Tongue (tissue), 2 donors: ENCODE results near the gene ADGRF3. TPM values are rescaled to one million over a fixed set of nuclear protein-coding genes. Genes with fewer than 3 reads are reported as not detected.
"Not testable (repeated sequence)": the region's sequence is repeated elsewhere in the genome, so short reads cannot be mapped to it uniquely, and the experiment has no call there.

Source experiments
- DNase-seq: peaks from one replicate; pipeline ENCODE4 v3.0.0-alpha.2; 2015
- total RNA-seq: library from RNA; depleted of rRNA; stranded (reverse); fragments of >200 nt; gene quantifications from one replicate; pipeline ENCODE4 v1.2.3, GENCODE V29; 2014

ADGRF3 gene
- total RNA-seq, 1 donor from 2014 or later: not detected

DNA sequence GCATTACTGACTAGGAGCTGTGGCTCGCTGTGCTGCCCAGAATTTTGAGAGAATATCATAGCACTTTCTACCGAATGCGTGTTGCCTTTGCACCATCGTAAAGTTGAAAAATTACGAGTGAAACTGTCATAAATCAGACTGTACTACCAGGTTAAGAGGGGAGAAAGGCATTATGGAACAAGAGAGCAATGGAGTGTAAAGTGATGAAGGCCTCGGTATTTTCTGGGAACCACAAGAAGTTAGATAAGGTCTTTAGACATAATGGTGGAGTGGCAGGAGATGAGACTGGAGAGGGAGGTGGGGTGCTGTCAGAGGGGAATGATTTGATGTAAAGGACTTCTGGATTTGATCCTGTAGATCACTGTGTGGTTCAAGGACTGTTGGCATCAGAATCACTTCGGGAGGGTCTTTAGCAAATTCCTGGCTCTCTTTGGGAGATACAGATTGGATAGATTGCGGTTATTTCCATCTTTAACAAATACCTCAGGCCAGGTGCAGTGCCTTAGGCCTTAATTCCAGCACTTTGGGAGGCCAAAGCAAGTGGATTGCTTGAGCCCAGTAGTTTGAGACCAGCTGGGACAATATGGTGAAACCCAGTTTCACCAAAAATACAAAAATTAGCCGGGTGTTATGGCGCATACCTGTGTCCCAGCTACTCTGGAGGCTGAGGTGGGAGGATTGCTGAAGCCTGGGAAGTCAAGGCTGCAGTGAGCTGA is 4.9 kb upstream of the ADGRF3 start:
- DNase-seq: no peak

DNA sequence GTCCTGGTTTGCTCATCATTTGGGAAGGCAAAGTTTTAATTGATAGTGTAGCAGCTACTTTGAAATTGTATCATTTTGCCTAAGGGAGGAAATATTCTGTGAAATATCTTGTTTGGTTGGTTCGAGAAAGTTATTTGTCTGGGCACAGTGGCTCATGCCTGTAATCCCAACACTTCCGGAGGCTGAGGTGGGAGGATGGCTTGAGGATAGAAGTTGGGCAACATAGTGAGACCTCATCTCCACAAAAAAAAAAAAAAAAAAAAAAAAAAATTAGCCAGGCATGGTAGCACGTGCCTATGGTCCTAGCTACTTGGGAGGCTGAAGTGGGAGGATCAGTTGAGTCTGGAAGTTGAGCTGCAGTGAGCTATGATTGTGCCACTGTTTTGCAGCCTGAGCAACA is 3.1 kb upstream of the ADGRF3 start:
- no peak for DNase-seq

DNA sequence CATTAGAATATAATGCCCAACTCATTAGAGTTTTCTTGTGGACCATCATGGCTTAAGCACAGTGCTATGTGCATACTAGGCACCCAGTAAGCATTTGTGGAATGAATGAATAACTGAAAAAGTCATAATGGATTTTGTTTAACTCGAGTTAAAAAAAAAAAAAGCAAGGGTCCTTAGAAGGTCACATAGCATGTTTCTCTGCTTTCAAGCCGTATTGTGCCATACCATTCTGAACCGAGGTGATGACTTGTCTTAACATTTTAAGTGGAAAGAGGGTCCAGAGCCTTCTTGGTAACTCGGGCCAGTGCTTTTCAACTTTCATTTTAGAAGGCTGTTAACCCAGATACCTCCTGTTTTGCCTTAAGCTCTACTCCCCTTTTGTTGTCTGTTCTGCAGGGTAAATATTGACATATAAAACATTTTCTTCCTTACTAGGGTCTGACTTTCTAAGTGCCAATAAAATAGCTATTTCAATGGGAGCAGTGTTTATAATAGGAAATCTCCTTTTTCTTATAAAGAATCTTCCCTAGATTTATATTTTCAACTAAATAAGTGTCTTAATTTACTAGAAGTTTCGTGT is 787 bp upstream of the ADGRF3 start:
- peak; percentile 15 for DNase-seq

DNA sequence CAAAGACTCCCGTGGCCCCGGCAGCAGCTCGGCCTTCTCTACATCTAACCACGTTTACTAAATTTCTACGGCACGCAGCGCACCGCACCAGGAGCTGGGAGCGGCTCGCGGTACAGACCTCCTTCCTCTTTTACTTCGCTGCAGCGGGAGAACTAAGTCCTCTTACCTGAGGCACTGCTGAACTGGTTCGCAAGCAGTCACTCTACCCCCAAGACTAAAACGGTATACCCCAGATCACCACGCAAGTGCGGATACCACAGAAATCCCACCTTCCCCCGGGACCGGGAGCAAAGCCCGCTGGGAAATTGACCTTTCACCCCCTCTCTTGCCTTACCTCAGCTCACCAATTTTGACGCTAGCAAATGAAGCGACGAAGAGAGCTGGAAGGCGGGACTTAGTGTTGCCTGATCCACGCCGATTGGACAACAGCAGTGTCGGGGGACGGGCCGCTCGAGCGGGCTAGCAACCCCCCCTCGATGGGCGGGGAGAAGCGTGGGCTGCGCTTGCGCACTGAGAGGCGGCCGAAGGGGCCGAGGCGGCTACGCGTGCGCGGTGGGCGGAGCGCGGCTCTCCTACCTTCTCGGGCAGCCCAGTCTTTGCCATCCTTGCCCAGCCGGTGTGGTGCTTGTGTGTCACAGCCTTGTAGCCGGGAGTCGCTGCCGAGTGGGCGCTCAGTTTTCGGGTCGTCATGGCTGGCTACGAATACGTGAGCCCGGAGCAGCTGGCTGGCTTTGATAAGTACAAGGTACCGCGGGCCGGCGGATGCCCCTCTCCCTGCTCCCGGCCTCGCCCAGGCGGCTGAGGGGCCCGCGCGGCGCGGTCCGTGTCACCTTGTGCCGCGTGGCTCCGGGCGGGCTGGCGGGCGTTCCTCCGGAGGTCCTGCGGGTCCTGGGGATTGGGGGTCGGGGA is 790 bp downstream of the ADGRF3 start, which contains the start of gene SELENOI:
Gene SELENOI (plus strand): TSS at position 599 of the 909 bp plus-strand sequence. CDS start 90 bp downstream, at position 689.
- DNase-seq: peak; percentile 100

DNA sequence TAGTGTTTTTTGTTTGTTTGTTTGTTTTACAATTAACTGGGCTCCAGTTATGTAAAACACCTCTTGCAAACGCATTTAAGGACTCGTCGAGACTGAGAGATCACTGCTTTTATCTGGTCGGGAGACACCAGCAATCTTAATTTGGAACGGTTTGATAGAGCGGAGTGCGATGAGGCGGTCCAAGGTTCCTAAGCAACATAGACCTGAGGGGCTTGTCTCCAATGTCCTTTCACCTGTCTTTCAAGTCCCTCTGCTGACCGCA is 1.4 kb downstream of the ADGRF3 start:
- DNase-seq: no peak

DNA sequence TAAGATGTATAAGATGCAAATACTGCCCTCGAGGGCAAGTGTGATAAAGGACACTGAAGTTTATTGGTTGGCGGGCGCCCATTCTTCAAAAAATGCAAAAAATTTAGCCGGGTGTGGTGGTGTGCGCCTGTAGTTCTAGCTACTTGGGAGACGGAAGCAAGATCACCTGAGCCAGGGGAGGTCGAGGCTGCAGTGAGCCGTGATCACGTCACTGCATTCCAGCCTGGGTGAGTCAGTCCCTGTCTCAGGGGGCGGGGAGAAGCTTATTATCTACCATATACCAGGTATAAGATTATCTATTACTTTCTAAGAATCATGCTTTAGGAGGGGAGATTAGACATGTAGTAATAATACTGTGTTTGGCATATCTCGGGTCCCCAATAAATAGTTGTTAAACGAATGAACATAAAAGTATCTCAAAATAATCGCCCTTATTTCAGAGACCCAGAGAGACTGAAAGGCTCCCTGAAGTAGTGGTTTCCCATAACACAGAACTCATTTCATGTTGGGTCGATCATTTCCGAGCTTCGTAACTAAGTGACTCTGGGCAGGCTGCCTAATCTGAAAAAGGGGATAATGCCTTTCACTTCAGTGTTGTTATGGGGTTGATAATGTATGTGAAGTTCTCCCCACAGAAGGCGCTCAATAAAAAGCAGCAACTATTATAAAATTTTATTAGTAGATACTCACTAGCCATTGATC is 1.9 kb downstream of the ADGRF3 start:
- DNase-seq: peak; percentile 51

DNA sequence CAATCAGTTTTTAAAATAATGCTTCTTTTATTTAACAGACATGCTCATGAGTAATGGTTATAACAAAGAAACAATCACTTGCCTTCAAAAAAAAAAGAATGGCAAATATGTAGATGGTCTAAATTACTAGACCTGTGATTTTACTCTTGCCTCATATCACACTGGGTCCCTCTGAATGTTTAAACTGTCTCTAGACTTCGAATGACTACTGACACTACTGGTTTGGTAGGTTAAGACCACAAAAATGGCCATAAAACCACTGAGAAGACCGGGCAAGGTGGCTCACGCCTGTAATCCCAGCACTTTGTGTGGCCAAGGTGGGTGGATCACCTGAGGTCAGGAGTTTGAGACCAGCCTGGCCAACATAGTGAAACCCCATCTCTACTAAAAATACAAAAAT is 5.8 kb downstream of the ADGRF3 start:
- no peak for DNase-seq

DNA sequence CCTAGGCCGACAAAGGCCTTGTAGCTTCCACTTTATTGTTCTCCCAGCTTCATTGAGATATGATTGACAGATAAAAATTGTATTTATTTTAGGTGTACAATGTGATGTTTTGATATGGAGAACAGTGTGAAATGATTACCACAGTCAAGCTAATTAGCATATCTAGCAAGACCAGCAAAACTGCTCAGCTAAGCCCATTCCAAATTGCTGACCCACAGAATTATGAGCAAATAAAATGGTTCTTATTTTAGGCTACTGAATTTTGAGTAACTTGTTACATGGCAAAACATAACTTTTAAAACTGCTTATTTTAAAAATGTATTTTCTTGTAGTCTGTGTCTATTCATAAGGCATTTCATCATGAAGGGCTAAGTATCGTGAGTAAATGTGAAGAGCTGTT is 9.3 kb downstream of the ADGRF3 start:
- no peak for DNase-seq

DNA sequence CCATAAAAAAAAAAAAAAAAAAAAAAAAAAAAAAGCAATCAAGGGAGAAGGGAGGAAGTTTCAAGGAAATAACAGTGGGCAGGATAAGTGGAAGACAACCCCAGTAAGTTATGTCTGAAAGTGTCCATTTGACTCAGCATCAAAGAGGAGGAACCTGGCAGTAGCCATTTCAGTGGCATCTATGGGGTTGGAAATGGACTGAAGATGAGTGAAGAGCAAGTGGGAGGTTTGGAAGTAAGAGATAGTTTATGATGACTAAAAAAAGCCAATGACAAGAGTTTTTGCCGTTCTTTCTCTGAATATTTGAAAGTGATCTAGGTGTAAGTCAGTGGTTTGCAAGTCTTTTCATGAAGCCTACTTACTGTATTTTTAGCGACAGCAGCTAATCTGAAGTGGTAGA is 9.9 kb downstream of the ADGRF3 start:
- no peak for DNase-seq

DNA sequence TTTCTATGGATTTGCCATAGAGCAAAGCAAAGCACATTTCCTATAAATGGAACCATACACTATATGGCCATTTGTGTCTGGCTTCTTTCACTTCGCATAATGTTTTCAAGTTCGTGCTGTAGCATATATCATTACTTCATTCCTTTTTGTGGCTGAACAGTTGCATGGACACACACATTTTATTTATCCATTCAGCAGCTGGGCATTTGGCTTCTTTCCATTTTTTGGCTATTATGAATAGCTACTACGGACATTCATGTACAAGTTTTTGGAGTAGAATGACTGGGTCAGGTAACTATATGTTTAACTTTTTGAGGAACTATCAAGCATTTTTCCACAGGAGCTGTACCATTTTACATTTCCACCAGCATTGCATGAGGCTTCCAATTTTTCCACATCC is 11.4 kb downstream of the ADGRF3 start:
- peak; percentile 64 for DNase-seq

DNA sequence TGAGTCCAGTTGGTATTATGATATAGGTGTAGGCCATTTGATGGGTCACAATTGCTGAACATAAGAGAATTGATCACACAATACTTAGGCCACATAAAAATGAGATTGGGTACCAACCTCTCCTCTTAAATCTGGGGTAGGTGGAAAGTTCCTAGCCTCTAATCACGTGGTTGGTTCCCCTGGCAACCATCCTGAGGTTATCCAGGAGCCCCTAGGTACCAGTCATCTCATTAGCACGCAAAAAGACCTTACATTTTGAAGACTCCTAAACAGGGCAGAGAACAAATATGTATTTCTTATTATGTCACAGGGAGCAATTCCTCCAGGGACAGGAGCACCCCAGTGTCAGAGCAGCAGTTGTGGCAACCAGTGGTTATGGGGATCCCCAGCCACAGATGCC is 13.3 kb downstream of the ADGRF3 start:
- DNase-seq: no peak

DNA sequence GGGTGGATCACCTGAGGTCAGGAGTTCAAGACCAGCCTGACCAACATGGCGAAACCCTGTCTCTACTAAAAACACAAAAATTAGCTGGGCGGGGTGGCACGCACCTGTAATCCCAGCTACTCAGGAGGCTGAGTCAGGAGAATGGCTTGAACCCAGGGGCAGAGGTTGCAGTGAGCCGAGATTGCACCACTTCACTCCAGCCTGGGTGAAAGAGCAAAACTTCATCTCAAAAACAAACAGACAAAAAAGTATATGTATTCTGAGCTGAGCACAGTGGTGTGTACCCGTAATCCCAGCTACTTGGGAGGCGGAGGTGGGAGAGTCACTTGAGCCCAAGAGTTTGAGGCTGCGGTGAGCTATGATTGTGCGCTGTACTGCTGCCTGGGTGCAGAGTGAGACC is 15.3 kb downstream of the ADGRF3 start:
- not testable (repeated sequence) for DNase-seq

DNA sequence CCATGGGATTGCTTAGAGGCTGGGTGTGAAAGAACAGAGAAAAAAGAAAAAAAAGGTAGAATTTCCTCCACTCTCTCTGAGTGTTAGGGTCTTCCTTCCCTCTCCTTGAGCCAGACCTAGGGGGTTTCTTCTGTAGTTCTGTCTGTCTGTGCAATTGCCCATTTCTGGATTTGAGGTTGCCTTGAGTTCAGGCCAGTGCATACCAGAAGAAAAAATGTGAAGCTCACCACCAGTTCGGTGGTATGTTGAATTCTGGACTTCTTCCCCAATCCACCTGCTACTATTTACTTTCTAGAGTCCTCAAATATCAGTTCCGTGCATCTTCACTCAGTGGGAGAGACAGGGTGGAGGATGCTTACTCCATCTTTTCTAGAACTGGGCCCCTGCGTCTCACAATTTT is 16.0 kb downstream of the ADGRF3 start:
- DNase-seq: no peak

DNA sequence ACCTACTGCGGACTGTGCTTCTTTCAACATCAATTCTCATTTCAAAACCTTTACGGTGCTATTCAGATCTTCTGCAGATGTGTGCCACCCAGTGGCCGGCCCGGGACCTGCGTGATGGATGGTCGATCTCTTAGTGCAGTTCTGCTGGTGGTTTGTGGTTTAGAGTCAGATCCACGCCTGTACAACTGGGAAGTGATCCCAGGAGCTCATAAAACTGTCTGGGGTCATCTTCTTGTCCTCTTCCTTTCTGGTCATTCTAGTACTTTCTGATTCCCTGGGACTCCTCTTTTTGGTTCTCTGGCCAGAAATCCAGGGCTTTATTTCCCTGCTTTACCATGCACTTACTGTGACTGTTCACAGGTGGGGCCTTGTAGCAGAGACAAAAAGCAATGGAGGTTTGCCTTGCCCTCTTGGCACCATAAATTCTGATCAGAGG is 16.5 kb downstream of the ADGRF3 start:
- peak; percentile 89 for DNase-seq

DNA sequence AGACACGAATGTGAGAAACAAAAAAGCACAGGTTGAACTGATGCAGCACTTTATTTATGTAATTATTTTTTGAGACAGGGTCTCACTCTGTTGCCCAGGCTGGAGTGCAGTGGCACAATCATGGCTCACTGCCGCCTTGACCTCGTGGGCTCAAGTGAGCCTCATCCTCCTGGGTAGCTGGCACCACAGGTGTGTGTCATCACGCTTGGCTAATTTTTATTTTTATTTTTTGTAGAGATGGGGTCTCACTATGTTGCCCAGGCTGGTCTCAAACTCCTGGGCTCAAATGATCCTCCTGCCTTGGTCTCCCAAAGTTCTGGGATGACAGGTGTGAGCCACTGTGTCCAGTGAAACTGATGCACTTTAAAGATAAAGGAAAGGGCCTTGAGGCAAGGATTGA is 17.5 kb downstream of the ADGRF3 start:
- DNase-seq: not testable (repeated sequence)

DNA sequence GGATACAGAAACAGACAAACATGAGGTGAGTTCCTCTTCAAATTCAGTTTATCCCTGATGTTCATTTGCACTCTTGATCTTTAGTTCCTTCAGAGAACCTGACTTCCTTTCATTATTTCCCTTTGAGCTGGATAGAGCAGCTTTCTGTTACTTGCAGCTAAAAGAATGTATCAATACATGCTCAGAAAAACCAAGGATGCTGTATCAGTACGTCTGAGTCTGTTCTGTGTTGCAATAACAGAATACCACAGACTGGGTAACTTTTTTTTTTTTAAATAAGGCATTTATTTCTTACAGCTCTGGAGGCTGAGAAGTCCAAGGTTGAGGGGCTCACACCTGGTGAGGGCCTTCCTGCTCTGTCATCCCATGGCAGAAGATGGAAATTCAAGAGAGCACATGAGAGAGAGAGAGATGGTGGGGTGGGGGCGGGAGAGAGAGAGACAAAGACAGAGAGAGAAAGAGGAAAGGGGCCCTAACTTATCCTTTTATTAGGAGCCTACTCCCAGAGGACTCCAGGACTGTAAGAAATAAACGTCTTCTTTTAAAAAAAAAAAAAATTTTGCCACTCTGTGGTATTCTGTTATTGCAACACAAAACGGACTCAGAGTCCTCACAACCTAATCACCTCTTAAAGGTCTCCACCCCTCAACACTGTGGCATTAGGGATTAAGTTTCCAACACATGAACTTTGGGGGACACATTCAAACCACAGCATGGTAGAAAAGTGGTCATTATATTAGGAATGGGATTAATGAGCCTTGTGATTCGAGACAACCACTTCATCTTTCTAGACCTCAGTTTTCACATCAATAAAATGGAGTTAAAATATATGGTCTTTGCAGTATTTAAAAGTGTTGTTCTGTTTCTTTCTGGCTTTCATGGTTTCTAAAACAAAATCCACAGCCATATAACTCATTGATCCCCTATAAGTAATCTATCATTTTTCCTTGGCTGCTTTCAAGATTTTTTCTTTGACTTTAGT is 19.0 kb downstream of the ADGRF3 start:
- DNase-seq: no peak

DNA sequence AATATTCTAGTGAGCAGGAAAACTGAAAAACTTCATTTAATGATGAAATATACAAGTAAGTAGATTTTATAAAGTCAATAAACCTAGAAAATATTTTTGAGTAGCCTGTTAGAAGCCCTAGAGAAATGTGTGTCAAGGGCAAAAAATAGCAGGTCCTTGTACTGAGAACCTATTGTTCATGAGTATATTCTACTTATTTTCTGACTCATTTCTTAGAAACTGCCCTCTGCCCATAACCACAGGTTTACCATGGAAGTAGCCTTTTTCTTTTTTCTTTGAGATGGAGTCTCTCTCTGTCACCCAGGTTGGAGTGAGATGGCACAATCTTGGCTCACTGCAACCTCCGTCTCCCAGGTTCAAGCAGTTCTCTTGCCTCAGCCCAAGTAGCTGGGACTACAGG is 20.1 kb downstream of the ADGRF3 start:
- no peak for DNase-seq

DNA sequence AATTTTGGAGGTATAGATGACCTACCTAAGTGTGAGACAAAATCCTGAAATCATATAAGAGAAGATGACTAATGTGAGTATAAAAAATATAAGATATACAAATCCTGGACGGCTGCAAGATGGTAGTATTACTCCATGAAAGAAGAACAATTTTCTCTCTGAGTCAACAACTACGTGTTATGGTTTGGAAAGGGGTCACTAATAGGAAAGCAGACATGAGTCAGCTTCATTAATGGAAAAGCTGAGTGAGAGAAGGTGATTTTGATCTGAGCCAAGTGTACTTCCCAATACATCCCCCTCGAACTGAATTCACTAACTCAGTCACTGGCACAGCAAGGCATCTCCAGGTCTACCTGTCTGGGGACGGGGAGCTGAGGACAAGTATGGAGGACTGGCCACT is 20.7 kb downstream of the ADGRF3 start:
- DNase-seq: no peak

DNA sequence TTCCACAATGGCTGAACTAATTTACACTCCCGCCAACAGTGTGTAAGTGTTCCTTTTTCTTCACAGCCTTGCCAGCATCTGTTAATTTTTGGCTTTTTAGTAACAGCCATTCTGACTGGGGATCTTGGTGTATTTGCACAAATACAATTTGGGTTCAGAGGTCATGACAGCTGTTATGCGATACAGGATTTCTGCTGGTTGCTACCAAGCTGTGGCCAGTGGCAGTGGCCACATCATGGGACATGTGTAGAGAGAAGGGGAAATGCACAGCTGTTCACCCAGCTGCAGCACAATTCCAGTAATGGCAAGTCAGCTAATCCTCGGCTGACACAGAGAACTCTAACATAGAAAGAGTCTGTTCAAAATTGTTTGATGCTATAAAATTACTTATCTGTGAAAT is 21.7 kb downstream of the ADGRF3 start:
- DNase-seq: peak; percentile 63

DNA sequence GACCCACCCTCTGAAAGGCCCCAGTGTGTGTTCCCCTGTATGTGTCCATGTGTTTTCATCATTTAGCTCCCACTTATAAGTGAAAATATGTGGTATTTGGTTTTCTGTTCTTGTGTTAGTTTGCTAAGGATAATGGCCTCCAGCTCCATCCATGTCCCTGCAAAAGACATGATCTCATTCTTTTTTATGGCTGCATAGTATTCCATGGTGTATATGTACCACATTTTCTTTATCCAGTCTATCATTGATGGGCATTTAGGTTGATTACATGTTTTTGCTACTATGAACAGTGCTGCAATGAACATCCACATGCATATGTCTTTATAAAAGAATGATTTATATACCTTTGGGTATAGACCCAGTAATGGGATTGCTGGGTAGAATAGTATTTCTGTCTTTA is 22.1 kb downstream of the ADGRF3 start:
- DNase-seq: not testable (repeated sequence)

DNA sequence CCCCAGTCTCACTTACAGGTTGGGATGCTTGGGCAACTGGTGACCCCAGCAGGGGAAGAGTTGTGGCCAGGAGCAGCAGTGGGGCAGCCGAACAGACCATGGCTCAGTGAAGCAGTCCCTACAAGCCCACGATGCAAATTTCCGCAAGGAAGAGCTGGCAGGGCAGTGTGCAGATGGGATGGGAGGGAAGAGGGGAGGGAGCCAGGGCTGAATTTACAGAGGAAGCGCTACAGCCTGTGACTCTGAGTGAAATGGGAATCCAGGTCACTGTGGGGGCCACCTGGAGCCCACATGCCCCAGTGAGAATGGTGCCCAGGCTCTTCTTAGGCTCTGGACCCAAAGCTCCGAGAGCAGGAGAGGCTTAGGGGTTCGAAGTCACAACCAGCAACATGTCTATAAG is 27.6 kb downstream of the ADGRF3 start:
- no peak for DNase-seq
